Astrocyte (in vitro differentiated cells and primary cell): ENCODE data around the gene VWA8.

ENCODE experiments used
- CTCF ChIP-seq: IDR thresholded peaks from 2 replicates; pipeline ENCODE4 v1.5.1; 2011; ENCODE audit warnings: low read depth, mild to moderate bottlenecking, inconsistent platforms, low read length, moderate library complexity; ENCODE audit not compliant: insufficient read depth
- EZH2 ChIP-seq: IDR thresholded peaks from 2 replicates; pipeline ENCODE4 v1.6.1; 2012; ENCODE audit warnings: mild to moderate bottlenecking, low read length, inconsistent platforms; ENCODE audit not compliant: insufficient read depth

DNA sequence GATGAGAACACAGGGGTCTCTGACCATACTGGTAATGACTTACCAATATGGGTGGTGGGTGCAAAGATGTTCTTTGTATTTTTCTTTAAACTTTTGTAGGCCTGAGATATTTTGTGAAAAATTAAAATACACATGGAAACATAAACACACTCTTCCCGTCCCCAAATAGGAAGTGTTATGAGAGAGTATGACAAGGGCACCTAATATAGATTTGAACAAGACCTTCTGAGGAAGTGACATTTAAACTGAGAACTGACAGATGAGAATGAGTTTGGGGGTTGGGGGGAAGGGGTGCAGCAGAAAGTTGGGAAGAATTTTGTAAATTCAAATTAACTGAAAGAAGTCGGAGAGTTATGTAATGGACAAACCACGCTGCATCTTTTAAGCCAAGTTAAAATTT is 279.3 kb downstream of the VWA8 start:
- TF ChIP-seq CTCF (no peak), EZH2 (no peak)
